ENCODE results near the gene GRIA4.
"Not testable (repeated sequence)": the region's sequence is repeated elsewhere in the genome, so short reads cannot be mapped to it uniquely, and the experiment has no call there.

The GRIA4 gene

DNA sequence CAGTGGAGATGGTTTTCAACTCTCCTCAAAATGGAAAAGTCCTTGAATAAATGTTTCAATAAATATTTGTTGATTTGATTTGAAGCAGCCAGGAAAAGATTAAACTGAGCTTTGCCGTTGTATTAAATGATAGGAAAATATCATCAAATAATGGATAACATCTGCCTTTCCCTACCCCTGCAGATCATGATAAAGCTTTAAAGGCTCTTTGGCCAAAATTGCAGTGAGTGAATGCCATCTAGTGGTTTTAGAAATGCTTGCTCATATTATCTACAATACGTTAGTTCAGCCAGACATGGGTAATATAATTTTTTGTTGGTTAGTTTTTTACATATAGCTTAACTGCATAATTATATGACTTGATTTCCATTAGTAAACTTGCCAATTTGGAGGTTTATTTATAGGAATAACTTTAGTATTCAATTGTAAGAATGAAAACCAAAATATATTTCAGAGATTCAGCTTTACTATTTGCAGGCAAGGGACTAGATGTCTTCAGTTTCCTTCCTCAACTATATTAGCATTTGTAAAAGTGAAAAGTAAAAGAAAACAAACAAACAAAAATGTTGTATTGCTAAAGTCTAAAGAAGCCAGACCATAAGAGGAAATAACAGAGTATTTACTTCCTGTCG lies 253.0 kb downstream of the GRIA4 start:
- DNase-seq (ENCODE audit: low read depth), result peak; percentile 30

DNA sequence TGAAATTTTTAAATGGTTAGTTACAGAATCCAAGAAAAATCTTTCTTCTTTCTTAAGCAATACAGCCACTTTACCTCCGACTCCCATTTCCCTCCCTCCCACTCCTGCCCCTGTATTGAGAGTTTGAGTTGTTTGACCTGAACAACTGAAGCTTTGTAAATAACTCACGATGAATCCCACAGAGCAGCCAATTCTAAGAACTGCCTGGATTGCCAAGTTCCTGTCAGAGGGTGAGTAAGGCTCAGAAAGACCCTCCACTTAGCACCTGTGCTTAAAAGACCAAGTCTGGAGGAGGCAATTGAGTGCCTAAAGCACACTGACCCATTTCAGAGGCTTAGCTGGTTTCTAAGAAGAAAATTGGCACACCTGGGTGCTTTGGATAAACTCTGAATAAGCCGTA lies 253.7 kb downstream of the GRIA4 start:
- DNase-seq (ENCODE audit: low read depth), result no peak

DNA sequence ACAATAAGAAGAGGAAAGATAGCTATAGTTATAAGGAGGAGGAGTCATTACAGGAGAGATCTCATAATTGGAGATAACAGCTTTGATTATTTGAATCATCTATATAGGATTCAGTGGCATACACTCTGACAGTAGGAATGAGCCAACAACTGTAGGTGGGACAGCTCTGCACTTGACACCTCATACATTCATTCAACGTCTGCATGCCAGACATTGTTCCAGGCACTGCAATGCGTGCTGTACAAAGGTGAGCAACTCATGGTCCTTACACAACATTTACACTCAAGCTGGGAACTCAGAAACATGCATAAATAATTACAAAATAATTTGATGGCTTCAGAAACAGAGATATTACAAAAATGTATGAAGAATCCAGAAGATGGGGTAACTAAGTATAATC lies 257.9 kb downstream of the GRIA4 start:
- no peak for DNase-seq (ENCODE audit: low read depth)

DNA sequence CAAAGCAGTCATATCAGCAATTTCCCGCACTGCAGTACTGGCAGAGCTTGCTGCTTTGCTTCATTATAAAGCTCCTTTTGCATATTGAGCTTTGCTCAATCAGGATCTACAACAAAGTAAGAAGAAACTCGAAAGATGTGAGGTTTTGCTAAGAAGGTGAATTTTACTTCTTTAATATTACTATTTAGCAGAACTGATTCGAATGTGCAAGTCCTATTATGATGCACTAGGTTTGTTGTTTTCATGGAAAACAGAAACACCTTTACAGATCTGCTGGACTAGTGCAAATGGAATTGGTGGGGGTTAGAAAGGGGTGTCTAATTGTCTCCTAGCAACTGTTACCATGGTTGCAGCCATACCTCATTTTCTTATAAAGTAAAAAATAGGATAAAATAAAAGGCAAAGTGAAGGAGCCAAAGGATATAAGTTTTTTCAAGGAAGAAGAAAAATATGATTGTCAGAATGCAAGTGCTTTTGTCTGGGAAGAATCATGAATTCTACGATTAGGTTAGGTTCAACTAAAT lies 259.0 kb downstream of the GRIA4 start:
- DNase-seq (ENCODE audit: low read depth), result no peak

DNA sequence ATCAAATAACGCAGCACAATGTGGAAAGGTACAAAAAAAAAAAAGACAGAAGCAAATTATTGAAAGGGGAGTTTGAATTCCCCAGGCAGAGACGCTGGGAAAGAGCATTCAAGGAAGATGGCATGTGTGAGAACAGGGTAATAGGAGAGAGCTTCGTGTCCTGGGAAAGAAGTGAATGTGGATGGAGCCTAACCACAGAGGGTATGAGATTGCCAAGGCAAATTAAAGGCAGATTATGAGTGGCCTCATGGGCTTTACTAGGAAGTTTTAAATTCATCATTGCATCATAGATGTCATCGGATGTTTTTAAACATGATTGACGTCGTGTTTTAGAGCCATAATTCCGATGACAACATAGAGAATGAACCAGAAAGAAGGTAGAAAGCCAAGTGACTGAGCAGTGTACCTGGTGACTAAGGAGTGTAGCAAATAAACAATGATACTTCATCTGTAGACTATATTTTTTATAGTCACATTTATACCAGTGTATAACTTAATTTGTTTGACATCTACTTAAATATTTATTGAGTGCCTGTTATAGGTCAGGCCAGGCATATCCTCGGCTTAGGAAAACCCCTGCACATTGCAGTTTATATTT lies 260.7 kb downstream of the GRIA4 start:
- no peak for DNase-seq (ENCODE audit: low read depth)

DNA sequence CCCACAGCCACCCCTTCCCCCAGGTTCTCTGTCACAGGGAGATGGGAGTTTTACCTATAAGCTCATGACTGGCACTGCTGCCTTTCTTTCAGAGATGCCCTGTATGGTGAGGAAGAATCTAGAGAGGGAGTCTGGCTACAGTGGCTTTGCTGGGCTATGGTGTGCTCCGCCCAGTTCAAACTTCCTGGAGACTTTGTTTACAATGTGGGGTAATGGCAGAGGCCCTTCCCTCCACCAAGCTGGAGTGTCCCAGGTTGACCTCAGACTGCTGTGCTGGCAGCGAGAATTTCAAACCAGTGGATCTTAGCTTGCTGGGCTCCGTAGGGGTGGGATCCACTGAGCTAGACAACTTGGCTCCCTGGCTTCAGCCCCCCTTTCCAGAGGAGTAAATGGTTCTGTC lies 268.6 kb downstream of the GRIA4 start:
- no peak for DNase-seq (ENCODE audit: low read depth)

DNA sequence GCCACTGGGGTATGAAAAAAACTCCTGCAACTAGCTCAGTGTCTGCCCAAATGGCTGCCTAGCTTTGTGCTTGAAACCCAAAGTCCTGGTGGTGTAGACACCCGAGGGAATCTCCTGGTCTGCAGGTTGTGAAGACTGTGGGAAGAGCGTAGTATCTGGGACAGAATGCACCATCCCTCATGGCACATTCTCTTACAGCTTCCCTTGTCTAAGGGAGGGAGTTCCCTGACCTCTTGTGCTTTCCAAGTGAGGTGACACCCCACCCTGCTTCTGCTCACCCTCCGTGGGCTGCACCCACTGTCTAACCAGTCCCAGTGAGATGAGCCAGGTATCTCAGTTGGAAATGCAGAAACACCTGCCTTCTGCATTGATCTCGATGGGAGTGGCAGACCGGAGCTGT lies 269.1 kb downstream of the GRIA4 start:
- DNase-seq (ENCODE audit: low read depth), result not testable (repeated sequence)

DNA sequence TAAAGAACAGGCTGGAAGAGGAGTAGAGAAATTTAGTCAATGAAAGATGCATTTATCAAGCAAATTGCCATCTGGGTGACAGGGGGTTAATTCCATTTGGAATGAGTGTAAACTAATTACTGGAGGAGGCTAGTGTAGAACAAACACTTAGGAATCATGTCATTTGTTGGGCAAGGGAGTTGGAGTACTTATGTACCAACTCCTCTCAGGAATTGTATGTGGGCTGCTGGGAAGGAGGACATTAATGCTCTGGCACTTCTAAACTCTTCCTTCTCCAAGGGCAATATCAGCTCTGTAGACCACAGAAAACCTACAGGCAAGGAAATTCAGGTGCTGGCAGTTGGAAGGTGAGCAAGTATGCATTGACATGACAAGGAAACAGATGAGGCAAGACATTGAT lies 271.2 kb downstream of the GRIA4 start:
- DNase-seq (ENCODE audit: low read depth), result no peak

DNA sequence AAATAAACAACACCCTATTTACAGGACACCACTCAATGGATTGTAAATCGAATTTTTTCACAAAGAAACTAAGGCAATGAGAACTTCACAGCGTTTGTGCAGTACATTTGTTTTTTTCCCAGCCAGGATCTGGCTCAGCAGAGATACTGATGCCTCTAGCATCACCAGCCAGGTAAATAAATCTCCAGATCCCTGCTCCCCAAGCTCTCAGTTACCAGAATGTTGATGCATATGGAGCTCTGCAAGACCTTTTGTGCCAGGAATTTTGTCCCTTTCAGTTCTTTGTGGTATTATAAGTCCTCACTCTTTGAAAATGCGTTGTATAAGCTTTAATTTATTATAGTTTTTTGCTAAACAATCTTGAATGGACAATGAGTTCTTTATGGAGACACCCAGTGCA lies 274.6 kb downstream of the GRIA4 start:
- no peak for DNase-seq (ENCODE audit: low read depth)

DNA sequence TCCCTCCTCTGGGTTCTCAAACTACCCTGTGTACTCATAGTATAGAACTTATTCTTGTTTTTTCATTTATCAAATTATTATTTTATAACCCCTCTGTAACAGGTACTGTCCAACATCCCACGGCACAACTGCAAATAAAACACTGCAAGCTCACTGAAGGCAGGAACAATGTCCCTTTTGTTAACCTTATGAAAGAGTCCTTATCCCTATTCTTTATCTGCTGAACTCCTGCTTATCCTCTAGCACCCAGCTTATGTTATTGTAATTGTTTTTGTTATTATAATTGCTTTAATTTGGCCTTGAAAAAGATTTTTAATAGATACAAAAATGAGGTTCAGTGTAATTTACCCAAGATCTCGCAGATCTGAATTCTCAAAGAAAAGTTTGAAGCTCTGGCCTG lies 281.8 kb downstream of the GRIA4 start:
- no peak for DNase-seq (ENCODE audit: low read depth)

DNA sequence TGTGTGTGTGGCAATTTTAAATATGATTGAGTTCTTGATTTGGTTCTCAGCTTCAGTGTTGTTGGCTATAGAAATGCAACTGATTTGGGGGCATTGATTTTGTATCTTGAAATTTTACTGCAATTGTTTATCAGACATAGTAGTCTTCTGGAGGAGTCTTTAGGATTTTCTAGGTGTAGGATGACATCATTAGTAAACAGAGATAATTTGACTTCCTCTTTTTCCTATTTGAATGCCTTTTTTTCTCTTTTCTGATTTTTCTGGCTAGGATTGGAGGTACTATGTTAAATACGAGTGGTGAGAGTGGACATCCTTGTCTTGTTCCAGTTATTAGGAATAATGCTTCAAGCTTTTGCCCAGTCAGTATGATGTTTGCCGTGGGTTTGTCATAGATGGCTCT lies 287.3 kb downstream of the GRIA4 start:
- DNase-seq (ENCODE audit: low read depth), result no peak

DNA sequence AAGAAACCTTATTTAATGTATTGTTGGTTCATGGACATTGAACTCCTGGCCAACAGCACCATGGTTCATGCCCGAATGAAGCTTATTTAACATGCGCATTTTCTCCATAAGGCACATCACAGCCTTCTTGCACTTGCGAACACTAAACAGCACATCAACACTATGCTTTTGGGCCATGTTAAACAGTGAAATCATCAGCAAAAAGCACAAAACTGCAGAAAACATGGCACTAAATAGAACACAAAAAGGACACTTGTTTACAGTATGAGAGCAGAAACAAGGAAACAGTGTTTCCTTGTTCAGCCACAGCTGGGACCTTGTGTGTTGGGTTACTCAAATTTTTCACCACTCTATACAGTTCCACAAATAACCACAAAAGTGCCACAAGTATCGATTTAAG lies 289.9 kb downstream of the GRIA4 start:
- DNase-seq (ENCODE audit: low read depth), result no peak

DNA sequence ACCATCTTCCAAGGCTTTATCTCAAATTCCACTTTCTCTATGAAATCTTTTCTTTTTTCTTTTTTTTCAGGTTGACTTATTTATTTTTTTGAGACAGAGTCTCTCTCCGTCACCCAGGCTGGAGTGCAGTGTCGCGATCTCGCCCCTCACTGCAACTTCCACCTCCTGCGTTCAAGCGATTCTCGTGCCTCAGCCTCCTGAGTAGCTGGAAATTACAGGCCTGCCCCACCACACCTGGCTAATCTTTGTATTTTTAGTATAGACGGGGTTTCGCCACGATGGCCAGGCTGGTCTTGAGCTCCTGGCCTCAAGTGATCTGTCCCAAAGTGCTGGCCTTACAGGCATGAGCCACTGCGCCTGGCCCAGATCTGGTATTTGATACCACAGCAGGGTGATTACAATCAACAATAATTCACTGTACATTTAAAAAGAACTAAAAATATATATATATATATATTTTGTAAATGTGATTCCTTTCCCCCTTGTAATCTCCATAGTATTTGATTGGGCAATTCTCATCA lies 290.7 kb downstream of the GRIA4 start:
- DNase-seq (ENCODE audit: low read depth), result no peak

DNA sequence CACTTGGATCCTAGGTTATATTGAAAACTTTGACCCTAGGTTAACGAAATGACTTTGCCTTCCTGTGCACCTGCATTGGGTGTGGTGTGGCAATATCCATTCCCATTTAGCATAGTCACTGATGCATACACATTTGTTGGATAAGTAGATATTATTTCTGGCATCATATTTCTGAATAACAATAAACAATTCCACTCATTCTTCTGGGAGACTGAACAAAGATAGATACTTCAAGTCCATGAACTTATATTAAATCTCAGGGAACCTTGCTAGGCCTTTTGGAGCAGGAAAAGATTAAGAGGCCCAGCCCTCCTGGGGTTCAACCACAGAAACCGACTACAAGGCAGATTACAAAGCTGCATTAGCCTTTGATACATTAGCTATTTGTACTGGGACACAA lies 293.2 kb downstream of the GRIA4 start:
- DNase-seq (ENCODE audit: low read depth), result no peak

DNA sequence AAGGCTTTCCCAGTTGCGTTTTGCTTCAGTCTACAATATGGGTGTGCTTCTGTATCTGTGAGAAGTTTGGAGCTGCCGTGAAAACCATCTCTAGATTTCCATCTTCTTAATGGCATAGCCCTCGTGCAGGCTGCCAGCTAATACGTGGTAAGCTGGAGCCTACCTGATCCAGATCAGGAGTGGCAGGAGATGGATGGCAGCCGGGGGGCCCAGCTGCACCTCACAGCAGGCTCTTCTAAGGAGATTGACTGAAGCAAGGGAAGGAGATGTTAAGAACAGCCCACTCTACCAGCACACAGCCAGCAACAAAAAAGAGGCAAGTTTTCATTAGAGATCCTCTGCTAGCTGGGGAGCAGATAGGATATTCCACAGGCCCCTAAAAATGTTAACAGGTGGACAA lies 296.6 kb downstream of the GRIA4 start:
- no peak for DNase-seq (ENCODE audit: low read depth)

DNA sequence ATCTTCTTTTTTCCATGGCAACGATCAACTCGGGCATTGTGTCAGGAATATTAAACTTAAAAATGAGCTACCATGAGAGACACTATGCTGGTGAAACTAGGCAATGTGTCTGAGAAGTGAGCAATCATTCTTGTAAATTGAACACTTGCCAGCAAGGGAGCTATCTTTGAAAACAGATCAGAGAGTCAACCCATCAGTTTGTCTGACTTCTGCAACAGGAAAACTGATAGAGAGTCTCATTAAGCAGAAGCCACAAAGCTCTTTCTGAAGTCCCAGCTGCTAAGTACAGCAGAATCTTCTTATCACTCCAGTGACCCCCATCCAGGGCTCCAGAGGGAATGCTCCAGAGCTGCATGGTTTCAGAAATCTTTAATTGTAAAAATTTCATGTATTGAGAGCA lies 297.4 kb downstream of the GRIA4 start:
- DNase-seq (ENCODE audit: low read depth), result no peak

DNA sequence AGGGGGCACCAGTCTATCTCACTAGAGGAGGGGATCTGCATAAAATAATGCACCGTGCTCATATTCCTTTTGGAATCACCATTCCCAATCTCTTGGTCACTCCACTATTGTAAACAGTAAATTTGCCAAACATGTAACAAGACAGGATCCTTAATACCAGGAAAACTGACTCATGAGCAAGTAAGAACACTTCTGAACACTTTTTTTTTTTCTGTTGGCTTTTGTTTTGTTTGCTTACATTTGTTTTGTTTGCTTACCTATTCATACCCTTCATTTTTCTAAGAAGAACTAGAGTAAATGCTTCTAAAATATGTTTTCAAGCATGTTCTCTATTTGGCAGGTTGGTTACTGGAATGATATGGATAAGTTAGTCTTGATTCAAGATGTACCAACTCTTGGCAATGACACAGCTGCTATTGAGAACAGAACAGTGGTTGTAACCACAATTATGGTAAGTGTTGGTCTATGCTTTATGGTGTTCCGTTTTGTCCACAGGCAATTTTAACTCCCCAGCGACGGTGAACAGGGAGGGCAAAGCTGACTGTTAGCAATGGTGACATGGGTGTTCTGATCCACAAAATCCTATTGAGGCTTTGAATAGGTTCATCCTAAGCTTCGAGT lies 300.3 kb downstream of the GRIA4 start:
- no peak for DNase-seq (ENCODE audit: low read depth)

DNA sequence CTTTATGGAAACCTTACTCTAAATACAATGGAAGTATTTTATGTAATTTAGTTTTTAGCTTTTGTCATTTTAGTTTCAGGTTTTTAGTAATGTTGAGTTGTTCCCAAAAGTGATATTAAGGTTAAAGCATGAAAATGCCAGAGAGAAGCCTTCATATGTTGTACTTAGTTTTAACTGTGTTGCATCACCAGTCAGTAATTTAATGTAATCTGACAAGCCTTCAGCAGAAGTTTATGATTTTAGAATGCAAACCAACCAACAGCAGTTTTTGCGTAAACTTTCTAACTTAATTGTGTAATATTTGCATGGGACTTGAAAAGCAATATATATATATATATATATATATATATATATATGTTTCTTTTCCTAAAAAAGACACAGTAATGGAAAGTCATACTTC lies 301.6 kb downstream of the GRIA4 start:
- DNase-seq (ENCODE audit: low read depth), result no peak

DNA sequence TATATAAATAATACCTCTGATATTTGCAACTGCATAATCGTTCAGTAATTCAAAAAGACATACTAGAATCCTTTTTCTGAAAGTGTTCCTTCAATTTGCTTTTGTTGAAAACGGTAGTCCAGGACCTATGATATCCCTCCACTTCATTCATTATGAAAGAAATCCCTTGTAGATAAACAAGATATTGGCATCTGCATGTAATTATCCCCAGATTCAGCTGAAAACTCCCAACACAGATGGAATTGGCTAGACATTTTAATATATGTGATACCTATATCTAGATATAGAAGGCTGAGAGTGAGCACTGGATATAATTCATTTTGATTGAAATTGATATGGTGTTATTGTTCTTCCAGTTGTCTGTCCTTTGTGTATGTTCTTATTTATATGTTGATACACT lies 302.8 kb downstream of the GRIA4 start:
- DNase-seq (ENCODE audit: low read depth), result no peak

DNA sequence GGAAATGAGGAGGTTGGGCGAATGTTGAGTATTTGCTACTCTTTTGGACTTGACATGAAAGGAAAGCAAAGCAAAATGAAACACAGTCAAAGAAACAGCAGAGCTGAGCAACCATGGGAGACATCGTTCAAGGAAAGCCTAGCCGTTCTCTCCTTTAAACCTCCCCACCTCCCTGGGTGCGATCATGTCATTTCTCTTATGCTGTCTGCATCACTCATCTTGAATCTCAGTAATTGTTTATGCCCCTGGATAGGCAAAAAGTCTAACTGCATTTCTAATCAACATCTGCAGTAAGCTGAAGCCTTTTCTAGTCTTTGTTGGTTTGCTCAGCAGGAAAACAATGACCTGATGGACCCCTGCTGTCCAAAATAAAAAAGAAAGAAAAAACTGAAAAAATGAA lies 305.1 kb downstream of the GRIA4 start:
- DNase-seq (ENCODE audit: low read depth), result no peak

DNA sequence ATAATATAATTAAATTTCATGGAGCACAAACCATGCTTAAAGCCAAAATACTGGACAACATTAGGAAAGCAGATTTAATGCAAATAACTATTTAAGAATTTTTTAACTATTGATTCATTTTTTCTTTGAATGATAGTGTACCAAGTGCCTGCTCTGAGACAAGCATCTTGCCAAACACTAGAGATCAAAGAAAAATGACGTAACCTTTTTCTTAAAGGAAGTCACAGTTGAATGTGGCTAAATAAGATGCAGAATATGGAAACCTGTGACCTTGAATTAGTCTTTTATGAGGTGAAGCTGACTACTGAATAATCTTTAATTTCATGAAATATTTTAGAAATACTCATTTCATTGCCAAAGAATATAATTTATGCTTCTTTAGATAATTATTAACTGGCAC lies 308.2 kb downstream of the GRIA4 start:
- no peak for DNase-seq (ENCODE audit: low read depth)

DNA sequence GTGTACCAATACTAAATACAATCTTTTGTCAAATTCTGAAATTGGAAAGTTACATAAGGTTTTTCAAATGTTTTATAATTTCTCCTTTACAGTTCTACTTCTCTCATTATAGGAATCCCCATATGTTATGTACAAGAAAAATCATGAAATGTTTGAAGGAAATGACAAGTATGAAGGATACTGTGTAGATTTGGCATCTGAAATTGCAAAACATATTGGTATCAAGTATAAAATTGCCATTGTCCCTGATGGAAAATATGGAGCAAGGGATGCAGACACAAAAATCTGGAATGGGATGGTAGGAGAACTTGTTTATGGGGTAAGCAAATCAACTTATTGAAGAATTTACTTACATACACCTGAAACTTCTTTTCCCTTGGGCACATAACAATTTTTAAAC lies 308.7 kb downstream of the GRIA4 start:
- DNase-seq (ENCODE audit: low read depth), result no peak

DNA sequence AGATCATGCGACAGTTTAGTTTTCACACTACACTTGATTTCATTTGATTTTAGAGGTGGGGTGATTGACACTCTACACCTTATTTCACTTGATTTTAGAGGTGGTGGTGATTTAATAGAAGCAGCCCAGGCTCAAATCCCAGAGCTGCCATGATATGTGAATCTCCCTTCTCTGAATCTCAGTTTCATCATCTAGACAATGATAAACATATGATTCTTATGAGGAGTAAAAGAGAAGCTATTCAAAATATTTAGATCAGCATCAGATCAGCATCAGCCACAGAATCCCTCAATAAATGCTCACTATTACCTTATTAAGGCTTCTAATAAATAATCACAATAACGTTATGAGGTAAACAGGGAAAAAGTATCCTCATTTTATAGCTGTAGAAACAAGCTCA lies 313.4 kb downstream of the GRIA4 start:
- DNase-seq (ENCODE audit: low read depth), result no peak

DNA sequence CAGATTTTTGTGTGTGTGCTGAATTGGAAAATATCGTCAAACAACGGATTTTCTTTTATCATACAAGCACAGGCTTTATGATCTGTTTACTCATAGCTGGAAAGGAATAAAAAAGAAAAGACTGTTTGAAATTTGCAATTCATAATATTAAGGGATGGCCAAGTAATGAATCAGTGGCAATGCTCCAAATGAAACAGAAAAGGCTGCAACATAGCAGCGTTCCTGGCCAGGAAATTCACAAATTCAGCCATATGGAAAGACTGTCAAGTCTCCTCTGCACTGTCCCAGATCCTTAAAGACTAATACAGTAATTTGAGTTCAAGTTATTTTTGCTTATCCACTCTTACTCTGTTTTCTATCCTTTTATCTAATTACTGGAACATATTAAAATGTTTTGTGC lies 313.9 kb downstream of the GRIA4 start:
- peak; percentile 34 for DNase-seq (ENCODE audit: low read depth)

Data from HS-5 (cell line).